Measurements from ENCODE around the gene WIPF3. TPM values are rescaled to one million over a fixed set of nuclear protein-coding genes. Genes with fewer than 3 reads are reported as not detected.

Gene WIPF3
- total and polyA plus RNA-seq, 8 donors, result 1.2 to 11.2 (median 4.0) TPM; not detected in 1

GRCh38 chr7:29812185-29812876, 6.0 kb downstream of the WIPF3 start:
- Histone ChIP-seq H3K4me1 (peaks cover 9 to 38% (median 27%) of the 10 kb centered on the region in 4 donors), H3K36me3 (no peaks in the 10 kb centered on the region), H3K9me3 (no peaks in the 10 kb centered on the region), H3K27me3 (peaks cover 0 to 11% (median 10%) of the 10 kb centered on the region in 3 donors), H3K4me3 (no peak overlapping the region), H3K27ac (no peak overlapping the region)
- TF ChIP-seq EP300 (IDR thresholded peaks at IDR 0.05) (no peak), POLR2AphosphoS5 (IDR thresholded peaks at IDR 0.05) (no peak), POLR2A (IDR thresholded peaks at IDR 0.05) (no peak)
- TF ChIP-seq, protein P1, sequence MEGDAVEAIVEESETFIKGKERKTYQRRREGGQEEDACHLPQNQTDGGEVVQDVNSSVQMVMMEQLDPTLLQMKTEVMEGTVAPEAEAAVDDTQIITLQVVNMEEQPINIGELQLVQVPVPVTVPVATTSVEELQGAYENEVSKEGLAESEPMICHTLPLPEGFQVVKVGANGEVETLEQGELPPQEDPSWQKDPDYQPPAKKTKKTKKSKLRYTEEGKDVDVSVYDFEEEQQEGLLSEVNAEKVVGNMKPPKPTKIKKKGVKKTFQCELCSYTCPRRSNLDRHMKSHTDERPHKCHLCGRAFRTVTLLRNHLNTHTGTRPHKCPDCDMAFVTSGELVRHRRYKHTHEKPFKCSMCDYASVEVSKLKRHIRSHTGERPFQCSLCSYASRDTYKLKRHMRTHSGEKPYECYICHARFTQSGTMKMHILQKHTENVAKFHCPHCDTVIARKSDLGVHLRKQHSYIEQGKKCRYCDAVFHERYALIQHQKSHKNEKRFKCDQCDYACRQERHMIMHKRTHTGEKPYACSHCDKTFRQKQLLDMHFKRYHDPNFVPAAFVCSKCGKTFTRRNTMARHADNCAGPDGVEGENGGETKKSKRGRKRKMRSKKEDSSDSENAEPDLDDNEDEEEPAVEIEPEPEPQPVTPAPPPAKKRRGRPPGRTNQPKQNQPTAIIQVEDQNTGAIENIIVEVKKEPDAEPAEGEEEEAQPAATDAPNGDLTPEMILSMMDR (IDR thresholded peaks at IDR 0.05), result no peak
- intact Hi-C loops (cut with DNase I; ENCODE audit: low total_unique reads), result no loop called here
- DNase-seq, result no peak
- WGBS, 5 donors, result 39 to 52% (median 43%) methylated on average over 2 of the region's 2 CpGs

GRCh38 chr7:29815181-29816105, 9.1 kb downstream of the WIPF3 start:
- Histone ChIP-seq H3K36me3 (no peaks in the 10 kb centered on the region), H3K27ac (no peak overlapping the region), H3K4me1 (peaks cover 3 to 19% (median 9%) of the 10 kb centered on the region in 4 donors), H3K27me3 (no peaks in the 10 kb centered on the region), H3K9me3 (no peaks in the 10 kb centered on the region), H3K4me3 (no peak overlapping the region)
- DNase-seq, result no peak
- WGBS, 5 donors, result 61 to 73% (median 71%) methylated on average over 10 of the region's 10 CpGs
- TF ChIP-seq POLR2A (IDR thresholded peaks at IDR 0.05) (no peak), EP300 (IDR thresholded peaks at IDR 0.05) (no peak), POLR2AphosphoS5 (IDR thresholded peaks at IDR 0.05) (no peak)
- TF ChIP-seq, protein P1 (IDR thresholded peaks at IDR 0.05), result no peak
- intact Hi-C loops (cut with DNase I; ENCODE audit: low total_unique reads), result no loop called here

DNA sequence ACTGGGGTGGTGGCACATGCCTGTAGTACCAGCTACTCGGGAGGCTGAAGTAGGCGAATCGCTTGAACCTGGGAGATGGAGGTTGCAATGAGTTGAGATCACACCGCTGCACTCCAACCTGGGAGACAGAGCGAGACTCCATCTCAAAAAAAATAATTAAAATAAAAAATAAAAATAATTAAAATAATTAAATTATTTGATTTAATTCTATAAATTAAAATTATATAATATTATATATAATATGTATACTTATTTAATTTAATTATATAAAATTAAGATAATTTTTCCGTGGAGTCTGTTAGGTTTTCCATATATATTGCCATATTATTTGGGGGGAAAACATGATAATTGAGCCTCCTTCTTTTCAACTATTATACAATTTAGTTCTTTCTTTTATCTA, 12.0 kb downstream of the WIPF3 start:
- Histone ChIP-seq H3K4me3 (no peak overlapping the region), H3K27me3 (no peaks in the 10 kb centered on the region), H3K9me3 (no peaks in the 10 kb centered on the region), H3K36me3 (no peaks in the 10 kb centered on the region), H3K4me1 (no peaks in the 10 kb centered on the region), H3K27ac (no peak overlapping the region)
- no peak for TF ChIP-seq EP300 (IDR thresholded peaks at IDR 0.05)
- TF ChIP-seq, protein P1 (IDR thresholded peaks at IDR 0.05), result no peak
- TF ChIP-seq POLR2AphosphoS5 (IDR thresholded peaks at IDR 0.05), result no peak
- no peak for TF ChIP-seq POLR2A (IDR thresholded peaks at IDR 0.05)
- intact Hi-C loops (cut with DNase I; ENCODE audit: low total_unique reads), result no loop called here
- no peak for DNase-seq
- 96 to 98% (median 97%) methylated on average over 6 of the region's 6 CpGs for WGBS, 5 donors

DNA sequence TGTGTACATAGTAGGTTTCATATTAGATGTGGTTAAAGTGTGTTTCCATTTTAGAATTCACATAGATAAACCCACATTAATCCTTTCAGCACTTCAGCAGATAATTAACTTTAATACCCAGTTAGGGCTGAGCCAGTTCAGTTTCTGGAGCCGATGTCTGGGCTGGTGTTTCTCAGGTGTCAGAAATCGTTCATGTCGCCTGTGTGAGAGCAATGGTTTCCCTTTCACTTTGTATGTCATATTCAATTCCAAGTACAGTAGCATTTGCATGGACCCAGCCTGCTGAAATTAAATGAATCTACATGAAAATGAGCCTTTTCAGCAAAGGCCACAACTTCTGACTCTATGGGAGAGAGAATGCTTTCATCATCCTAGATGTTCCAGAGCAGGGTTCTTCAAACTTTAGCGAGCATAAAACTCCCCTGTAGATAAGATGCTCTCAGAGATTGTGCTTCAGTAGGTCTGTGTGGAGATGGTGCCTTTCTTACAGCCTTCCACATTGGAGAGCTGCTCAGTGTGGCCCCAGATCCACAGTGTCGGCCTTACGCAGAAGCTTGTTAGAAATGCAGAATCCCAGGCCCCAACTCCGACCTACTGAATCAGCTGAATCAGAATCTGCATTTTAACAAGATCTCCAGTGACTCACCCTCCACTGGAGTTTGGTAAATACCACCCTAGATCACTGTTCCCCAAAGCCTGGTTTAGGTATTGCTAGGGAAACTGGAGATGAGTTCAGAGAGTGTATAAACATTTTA, 19.6 kb downstream of the WIPF3 start:
- Histone ChIP-seq H3K4me3 (peak overlapping the region in 3 of 4 donors; percentile 16 to 38 (median 31)), H3K9me3 (no peaks in the 10 kb centered on the region), H3K36me3 (no peaks in the 10 kb centered on the region), H3K27ac (peak overlapping the region in 2 of 5 donors; percentile 13 to 17), H3K27me3 (no peaks in the 10 kb centered on the region), H3K4me1 (peaks cover 0 to 12% (median 7%) of the 10 kb centered on the region in 4 donors)
- DNase-seq, result no peak
- WGBS, 5 donors, result 60 to 78% (median 68%) methylated on average over 7 of the region's 7 CpGs
- TF ChIP-seq EP300 (IDR thresholded peaks at IDR 0.05) (no peak), POLR2A (IDR thresholded peaks at IDR 0.05) (no peak), POLR2AphosphoS5 (IDR thresholded peaks at IDR 0.05) (no peak)
- TF ChIP-seq, protein P1 (IDR thresholded peaks at IDR 0.05), result no peak
- intact Hi-C loops (cut with DNase I; ENCODE audit: low total_unique reads), result no loop called here

Measured in stomach (tissue), 9 donors.